SKM-1 treated with dmso at 0.1 percent for 144 hours (cell line): ENCODE data around the gene CD177.
"Not testable (repeated sequence)": the region's sequence is repeated elsewhere in the genome, so short reads cannot be mapped to it uniquely, and the experiment has no call there.

Experiments
- DNase-seq: peaks from one replicate; lab custom pipeline; 2025; ENCODE audit not compliant: unreplicated experiment; lab: John Stamatoyannopoulos, UW

CD177 gene

DNA sequence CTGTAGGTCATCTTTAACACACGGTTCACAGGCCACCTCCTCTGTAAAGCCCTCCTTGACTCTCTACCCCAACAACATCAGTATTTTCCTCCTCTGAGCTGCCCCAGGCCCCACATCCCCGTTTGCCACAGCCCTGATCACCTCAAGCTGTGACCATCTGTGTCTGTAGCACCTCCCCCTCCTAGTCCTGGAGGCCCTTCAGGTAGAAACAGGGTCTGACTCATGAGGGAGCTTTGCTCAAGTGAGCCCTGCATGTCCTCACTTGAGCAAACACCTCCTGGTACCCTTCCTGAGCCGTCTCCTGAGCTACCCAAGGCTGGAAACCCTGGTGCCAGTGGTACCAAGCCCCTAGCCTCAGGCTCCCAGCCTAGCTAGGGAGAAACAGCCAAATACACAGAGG, 24.1 kb downstream of the CD177 start:
- not testable (repeated sequence) for DNase-seq

DNA sequence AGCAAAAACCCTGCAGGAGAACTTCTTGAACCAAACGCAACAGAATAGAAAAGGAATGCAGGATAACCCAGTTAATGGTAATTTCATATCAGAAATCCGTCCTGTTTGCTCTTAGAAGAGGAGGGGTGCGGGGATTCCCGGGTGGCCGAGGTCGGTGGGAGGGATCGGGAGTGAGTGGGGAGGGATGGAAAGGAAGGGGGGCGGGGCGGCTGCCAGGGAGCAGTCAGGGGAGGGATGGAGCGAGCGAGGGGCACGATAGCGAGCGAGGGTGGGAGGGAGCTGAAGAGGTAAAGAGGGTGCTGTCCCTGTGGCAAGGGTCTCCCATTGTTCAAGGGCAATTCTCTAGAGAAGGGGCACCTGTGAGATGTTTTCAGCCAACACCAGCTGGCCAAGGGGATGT, 26.5 kb downstream of the CD177 start:
- no peak for DNase-seq

DNA sequence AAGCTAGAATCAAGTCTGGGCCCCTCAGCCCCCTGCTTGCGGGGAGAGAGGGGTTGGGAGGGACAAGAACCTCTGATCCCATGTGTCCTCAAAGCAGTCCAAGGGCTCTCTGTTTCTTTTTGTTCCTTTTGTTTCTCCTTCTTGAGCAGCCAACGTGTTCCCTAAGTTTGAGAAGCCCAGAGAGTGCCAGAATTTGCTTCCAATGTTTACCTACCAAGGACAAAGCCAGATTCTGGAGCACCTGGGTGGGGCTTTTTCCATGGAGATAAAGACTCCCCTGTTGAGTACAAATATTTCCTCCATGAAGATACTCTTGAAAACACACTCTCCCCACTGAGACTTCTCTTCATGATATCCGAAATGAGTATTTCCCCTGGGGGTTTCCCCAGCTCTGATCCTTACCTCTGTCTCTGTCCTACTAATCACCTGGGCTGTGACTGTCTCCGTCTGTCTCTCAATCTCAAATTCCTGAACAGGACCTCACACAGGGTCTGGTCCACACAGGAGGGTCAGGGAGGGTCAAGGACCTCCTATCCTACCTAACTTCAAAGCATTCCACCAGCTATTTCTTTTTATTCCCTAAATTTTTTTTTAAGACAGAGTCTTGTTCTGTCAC, 27.4 kb downstream of the CD177 start:
- DNase-seq = no peak

DNA sequence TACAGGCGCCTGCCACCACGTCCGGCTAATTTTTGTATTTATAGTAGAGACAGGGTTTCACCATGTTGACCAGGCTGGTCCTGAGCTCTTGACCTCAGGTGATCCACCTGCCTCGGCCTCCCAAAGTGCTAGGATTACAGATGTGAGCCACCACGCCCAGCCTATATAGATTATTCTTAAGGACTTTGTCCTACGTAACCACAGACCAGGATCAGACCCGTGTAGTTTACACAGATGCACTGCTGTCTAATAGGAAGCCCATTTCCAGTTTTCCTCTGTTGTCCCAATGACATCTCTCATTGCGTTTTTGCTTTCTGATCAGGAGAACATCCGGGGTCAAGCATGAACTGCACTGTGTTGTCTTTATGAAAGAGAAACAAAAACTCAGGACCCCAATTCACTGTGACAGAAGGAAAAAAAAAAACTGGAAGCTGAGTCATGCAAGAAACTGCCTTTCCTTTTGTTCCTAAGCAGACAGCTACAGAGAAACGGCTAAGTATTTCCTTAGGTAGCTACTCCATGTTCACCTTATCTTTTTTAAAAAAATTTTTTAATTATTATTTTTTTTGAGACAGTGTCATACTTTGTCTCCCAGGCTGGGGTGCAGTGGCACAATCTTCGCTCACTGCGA, 29.2 kb downstream of the CD177 start:
- DNase-seq = not testable (repeated sequence)

DNA sequence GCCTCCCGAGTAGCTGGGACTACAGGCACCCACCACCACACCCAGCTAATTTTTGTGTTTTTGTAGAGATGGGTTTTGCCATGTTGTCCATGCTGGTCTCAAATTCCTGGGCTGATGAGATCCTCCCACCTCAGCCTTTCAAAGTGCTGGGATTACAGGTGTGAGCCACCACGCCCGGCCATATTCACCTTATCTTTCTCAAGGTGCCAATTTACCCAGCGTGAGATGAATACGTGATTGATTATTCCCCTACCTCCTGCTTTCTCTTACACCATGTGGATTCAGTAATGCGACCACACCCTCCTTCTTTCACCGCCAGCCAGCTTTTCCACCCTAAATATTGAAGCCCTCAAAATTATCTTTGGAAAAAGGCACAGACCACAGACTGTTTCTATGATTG, 29.8 kb downstream of the CD177 start:
- not testable (repeated sequence) for DNase-seq

DNA sequence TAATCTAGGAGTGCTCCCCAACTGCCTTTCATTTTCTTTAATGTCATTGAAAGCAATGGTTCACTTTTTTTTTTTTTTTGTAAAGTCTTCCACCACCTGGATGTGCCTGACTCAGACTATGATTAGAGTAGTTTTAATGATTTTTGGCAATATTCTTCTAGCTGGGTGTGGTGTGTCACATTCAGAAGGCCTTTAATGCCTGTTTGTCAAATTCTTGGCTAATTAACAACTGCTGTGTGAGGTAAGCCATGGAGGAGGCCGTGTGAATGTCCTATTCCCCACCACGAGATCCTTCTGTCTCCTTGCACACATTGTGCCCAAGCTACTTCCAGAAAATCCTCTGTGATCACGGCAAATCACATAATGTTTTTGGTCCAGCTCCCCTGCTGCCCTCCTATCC, 30.3 kb downstream of the CD177 start:
- not testable (repeated sequence) for DNase-seq

DNA sequence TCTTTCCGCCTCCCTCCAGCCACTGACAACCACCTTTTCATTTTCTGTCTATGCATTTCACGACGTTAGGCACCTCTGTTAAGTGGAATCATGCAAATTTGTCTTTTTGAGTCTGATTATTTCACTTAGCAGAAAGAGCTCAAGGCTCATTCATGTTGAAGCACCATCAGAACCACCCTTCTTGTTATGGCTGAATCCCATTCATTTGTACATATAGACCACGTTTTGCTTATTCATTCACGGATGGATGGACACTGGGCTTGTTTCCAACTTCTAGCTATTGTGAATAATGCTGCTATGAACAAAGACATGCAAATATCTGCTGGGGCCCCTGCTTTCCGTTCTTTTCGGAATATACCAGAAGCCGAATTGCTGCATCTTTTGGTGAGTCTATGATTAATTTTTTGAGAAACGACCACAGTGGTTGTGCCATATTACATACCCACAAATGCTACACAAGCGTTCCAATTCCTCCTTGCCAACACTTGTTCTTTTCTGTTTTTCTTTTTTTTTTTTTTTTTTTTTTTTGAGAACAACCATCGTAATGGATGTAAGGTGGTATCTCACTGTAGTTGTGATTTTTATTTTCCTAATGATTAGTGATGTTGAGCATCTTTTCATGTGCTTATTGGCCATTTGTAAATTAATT, 37.5 kb downstream of the CD177 start:
- DNase-seq = not testable (repeated sequence)

DNA sequence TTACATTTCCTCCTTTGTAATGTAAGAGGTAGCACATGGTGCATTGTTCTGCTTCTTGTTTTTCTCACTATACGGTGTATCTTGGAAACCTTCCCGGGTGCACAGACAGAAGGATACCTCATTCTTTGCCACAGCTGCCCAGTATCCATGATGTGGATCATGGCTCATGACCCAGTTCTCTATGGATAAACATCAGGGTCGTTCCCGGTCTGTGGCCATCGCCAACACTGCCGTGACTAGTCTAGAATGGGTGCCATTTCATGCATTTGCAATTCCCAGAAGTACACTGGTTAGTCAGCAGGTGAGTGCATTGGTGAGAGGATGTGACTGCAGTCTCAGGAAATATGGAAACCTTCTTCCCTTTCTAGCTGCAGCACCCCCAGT, 38.1 kb downstream of the CD177 start:
- not testable (repeated sequence) for DNase-seq

DNA sequence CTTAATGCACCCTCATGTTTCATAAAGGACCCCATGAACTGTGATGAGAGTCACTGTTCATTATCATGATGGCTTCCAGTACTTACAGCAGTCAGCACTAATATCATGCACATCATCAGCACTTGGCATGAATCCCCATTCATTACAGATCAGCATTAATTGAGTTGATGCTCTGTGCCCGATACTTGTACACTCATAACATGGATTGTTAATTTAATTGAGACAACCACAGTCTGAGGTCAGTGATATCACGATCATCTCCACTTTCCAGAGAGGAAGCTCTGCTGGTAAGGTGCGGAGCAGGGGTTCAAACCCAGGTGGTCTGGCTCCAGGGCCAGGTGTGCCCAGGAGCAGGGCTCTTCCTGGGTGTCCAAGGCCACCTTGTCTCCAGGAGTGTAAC, 40.0 kb downstream of the CD177 start:
- DNase-seq = not testable (repeated sequence)

GRCh38 chr19:43395561-43395960, 42.1 kb downstream of the CD177 start:
- no peak for DNase-seq

GRCh38 chr19:43406297-43406696, 52.8 kb downstream of the CD177 start:
- no peak for DNase-seq

- DNase-seq = no peak
Measured at GRCh38 chr19:43407416-43408005, 54.0 kb downstream of the CD177 start.

- DNase-seq = no peak
Measured at GRCh38 chr19:43408043-43408442, 54.6 kb downstream of the CD177 start.

DNA sequence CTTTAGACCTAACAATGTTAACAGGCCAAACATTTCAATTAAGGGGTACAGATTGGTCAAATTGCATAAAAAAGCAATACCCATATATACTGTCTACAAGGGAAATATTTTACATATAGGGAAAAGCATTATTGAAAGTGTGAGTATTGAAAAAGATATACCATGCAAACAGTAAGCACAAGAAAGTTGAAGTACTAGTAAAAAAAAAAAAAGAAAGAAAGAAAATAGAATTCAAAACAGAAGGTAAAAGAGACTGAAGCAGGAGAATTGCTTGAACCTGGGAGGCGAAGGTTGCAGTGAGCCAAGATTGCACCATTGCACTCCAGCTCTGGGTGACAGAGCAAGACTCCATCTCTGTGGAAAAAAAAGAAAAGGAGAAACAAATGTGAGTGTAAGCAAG, 55.9 kb downstream of the CD177 start:
- no peak for DNase-seq

GRCh38 chr19:43412441-43412840, 59.0 kb downstream of the CD177 start:
- DNase-seq = no peak
